Keratinocyte (primary cell): ENCODE measurements around the gene SKI. TPM values are rescaled to one million over a fixed set of nuclear protein-coding genes. Genes with fewer than 3 reads are reported as not detected.

Experiments
- DNase-seq: peaks from one replicate; pipeline ENCODE4 v3.0.0-alpha.2; 2011; ENCODE audit warnings: low read depth, missing footprints, low spot score
- FAIRE-seq: peaks from 2 replicates; lab custom pipeline; 2011; peaks lifted over from hg19 to GRCh38; lab: Jason Lieb, UNC
- H2AFZ ChIP-seq: 2 replicates; pipeline ENCODE4 v1.6.0; 2012; ENCODE audit warnings: low read length, control low read depth, inconsistent platforms; ENCODE audit not compliant: control insufficient read depth
- H3K27ac ChIP-seq: 2 replicates; pipeline ENCODE4 v1.5.1; 2011; ENCODE audit warnings: low read length; ENCODE audit not compliant: control insufficient read depth, insufficient read depth
- H3K27me3 ChIP-seq: 3 replicates; pipeline ENCODE4 v1.6.0; 2011; ENCODE audit warnings: low read length; ENCODE audit not compliant: control insufficient read depth, insufficient read depth; ENCODE audit errors: extremely low read depth
- H3K36me3 ChIP-seq, 2 experiments: 2 replicates in 1 of 2; 3 replicates in 1 of 2; pipeline ENCODE4 v1.5.1; 2011; ENCODE audit warnings: low read length in 2 of 2, mild to moderate bottlenecking in 1 of 2; ENCODE audit not compliant: control insufficient read depth in 2 of 2, insufficient read depth in 2 of 2; ENCODE audit errors: extremely low read depth in 1 of 2
- H3K4me1 ChIP-seq: 3 replicates; pipeline ENCODE4 v1.5.1; 2011; ENCODE audit warnings: low read length; ENCODE audit not compliant: control insufficient read depth, insufficient read depth; ENCODE audit errors: extremely low read depth
- H3K4me2 ChIP-seq: 3 replicates; pipeline ENCODE4 v1.6.0; 2011; ENCODE audit warnings: low read depth, low read length; ENCODE audit not compliant: control insufficient read depth, insufficient read depth; ENCODE audit errors: extremely low read depth
- H3K4me3 ChIP-seq, 3 experiments: fragments of 200-600 bp in 1 of 3; sonication (generic) in 1 of 3; 2 replicates in 2 of 3; 3 replicates in 1 of 3; pipeline ENCODE4 v1.5.1; 2011 to 2016; ENCODE audit warnings: low read length in 3 of 3, mild to moderate bottlenecking in 3 of 3, control low read depth in 2 of 3, inconsistent platforms in 1 of 3, low read depth in 1 of 3, mixed read lengths in 1 of 3, mixed run types in 1 of 3, moderate library complexity in 1 of 3; ENCODE audit not compliant: control insufficient read depth in 2 of 3, insufficient read depth in 2 of 3; ENCODE audit errors: extremely low read depth in 1 of 3
- H3K79me2 ChIP-seq: 2 replicates; pipeline ENCODE4 v1.6.0; 2012; ENCODE audit warnings: low read length; ENCODE audit not compliant: control insufficient read depth, insufficient read depth
- H3K9ac ChIP-seq: 3 replicates; pipeline ENCODE4 v1.6.0; 2011; ENCODE audit warnings: low read length; ENCODE audit not compliant: control insufficient read depth, insufficient read depth; ENCODE audit errors: extremely low read depth
- H3K9me1 ChIP-seq: 3 replicates; pipeline ENCODE4 v1.6.0; 2011; ENCODE audit warnings: low read length; ENCODE audit not compliant: control insufficient read depth, insufficient read depth; ENCODE audit errors: extremely low read depth
- H3K9me3 ChIP-seq: 2 replicates; pipeline ENCODE4 v1.5.1; 2012; ENCODE audit warnings: low read depth, low read length; ENCODE audit not compliant: control insufficient read depth
- H4K20me1 ChIP-seq: 3 replicates; pipeline ENCODE4 v1.6.0; 2011; ENCODE audit warnings: low read length; ENCODE audit not compliant: control insufficient read depth, insufficient read depth; ENCODE audit errors: extremely low read depth
- CTCF ChIP-seq, 3 experiments: IDR thresholded peaks in 1 of 3; conservative IDR thresholded peaks in 1 of 3; optimal IDR thresholded peaks in 1 of 3; 2 replicates in 2 of 3; 3 replicates in 1 of 3; pipeline versions ENCODE3 to v1.5.1; 2011; ENCODE audit warnings: low read length in 3 of 3, mild to moderate bottlenecking in 3 of 3, moderate library complexity in 2 of 3, control low read depth in 1 of 3, inconsistent platforms in 1 of 3; ENCODE audit not compliant: insufficient read depth in 2 of 3; ENCODE audit errors: extremely low read depth in 1 of 3
- EZH2 ChIP-seq: IDR thresholded peaks from one replicate; pipeline ENCODE4 v1.6.1; 2012; ENCODE audit warnings: inconsistent platforms, mild to moderate bottlenecking, low read length, moderate library complexity
- dilution Hi-C: fragments of 300-500 bp; cut with MboI; formaldehyde crosslinking; loops from one replicate; pipeline ENCODE4 v1.7.0; 2020; ENCODE audit warnings: low sequenced_read_pairs; ENCODE audit not compliant: extremely low pct_ligation_motif_present
- polyA plus RNA-seq, 5 experiments: library from polyadenylated mRNA; depleted of rRNA in 3 of 5; stranded (reverse) in 3 of 5; stranded (forward) in 1 of 5; unstranded in 1 of 5; fragments of >200 nt; gene quantifications; 1 replicate in 1 of 5; 2 replicates in 3 of 5; 3 replicates in 1 of 5; pipeline versions ENCODE4 v1.2.1 to v1.2.3, GENCODE V29; 2011 to 2012; ENCODE audit warnings: missing spikeins in 2 of 5, low read depth in 1 of 5, low replicate concordance in 1 of 5

SKI gene
- polyA plus RNA-seq, 1 donor (not counting 4 experiments of a cell fraction or from before 2014, with no cell fraction given) = 4.8 TPM

- Histone ChIP-seq H3K9me1 (no peaks in the 10 kb centered on the region), H3K4me3 (no peak overlapping the region), H2AFZ (no peak overlapping the region), H3K9ac (no peak overlapping the region), H4K20me1 (no peaks in the 10 kb centered on the region), H3K36me3 (peaks cover 12 to 19% of the 10 kb centered on the region in 2 experiments), H3K27me3 (no peaks in the 10 kb centered on the region), H3K4me1 (no peaks in the 10 kb centered on the region), H3K27ac (no peak overlapping the region), H3K9me3 (no peaks in the 10 kb centered on the region), H3K4me2 (no peak overlapping the region), H3K79me2 (no peaks in the 10 kb centered on the region)
- dilution Hi-C loops = no loop called here
- FAIRE-seq (no peak), DNase-seq (no peak)
- TF ChIP-seq EZH2 = no peak
- no peak for TF ChIP-seq CTCF (optimal IDR thresholded peaks at IDR 0.05 in 1 of 3, IDR thresholded peaks at IDR 0.05 in 1 of 3, conservative IDR thresholded peaks at IDR 0.05 in 1 of 3; ENCODE audit: extremely low read depth in 1 of 3, insufficient read depth in 2 of 3, low read length in 3 of 3)
Measured at GRCh38 chr1:2181271-2181670, 46.8 kb upstream of the SKI start.

GRCh38 chr1:2181752-2182151, 46.4 kb upstream of the SKI start:
- Histone ChIP-seq H2AFZ (no peak overlapping the region), H3K79me2 (no peaks in the 10 kb centered on the region), H3K9me1 (no peaks in the 10 kb centered on the region), H3K4me3 (no peak overlapping the region), H3K4me2 (no peak overlapping the region), H3K9ac (no peak overlapping the region), H3K27ac (no peak overlapping the region), H3K36me3 (peaks cover 12 to 18% of the 10 kb centered on the region in 2 experiments), H3K4me1 (no peaks in the 10 kb centered on the region), H3K27me3 (no peaks in the 10 kb centered on the region), H4K20me1 (peaks cover 2% of the 10 kb centered on the region), H3K9me3 (no peaks in the 10 kb centered on the region)
- FAIRE-seq = no peak
- dilution Hi-C loops = no loop called here
- DNase-seq = no peak
- TF ChIP-seq EZH2 (no peak), CTCF (optimal IDR thresholded peaks at IDR 0.05 in 1 of 3, IDR thresholded peaks at IDR 0.05 in 1 of 3, conservative IDR thresholded peaks at IDR 0.05 in 1 of 3; ENCODE audit: extremely low read depth in 1 of 3, insufficient read depth in 2 of 3, low read length in 3 of 3) (no peak)
